IMR-90 (cell line): ENCODE data around the gene EMD. TPM values are rescaled to one million over a fixed set of nuclear protein-coding genes. Genes with fewer than 3 reads are reported as not detected.

Experiments
- ATAC-seq: fragments of 200-7000 bp; cut with Tn5 transposase; 2 replicates; pipeline ENCODE4 v1.9.1; 2020; ENCODE audit warnings: low read depth, mild to moderate bottlenecking, moderate library complexity
- BruUV-seq: library from RNA; stranded (reverse); fragments of 400-500 nt; replicated peaks from 2 replicates; lab custom pipeline; 2021; lab: Mats Ljungman, UMichigan
- CTCF ChIA-PET: fragments of 300-600 bp; formaldehyde crosslinking; extraction: SDS; loops from one replicate; lab custom pipeline; 2021; ENCODE audit warnings: antibody characterized with exemption; lab: Yijun Ruan, JAX
- POLR2A ChIA-PET: fragments of 300-600 bp; sonication (Branson Sonifier 250); formaldehyde crosslinking; loops from one replicate; lab custom pipeline; 2022; ENCODE audit warnings: antibody characterized with exemption; ENCODE audit not compliant: unreplicated experiment; lab: Charles Lee
- DNase-seq: peaks from one replicate; pipeline ENCODE4 v3.0.0; 2013
- H2AFZ ChIP-seq: replicated peaks from 2 replicates; pipeline ENCODE3; 2013; ENCODE audit warnings: low read length, mild to moderate bottlenecking; ENCODE audit not compliant: poor library complexity
- H2AK5ac ChIP-seq: 2 replicates; pipeline ENCODE4 v1.6.1; 2013; ENCODE audit warnings: low read depth, low read length, inconsistent platforms
- H2AK9ac ChIP-seq: replicated peaks from 2 replicates; pipeline ENCODE3; 2013; ENCODE audit warnings: mild to moderate bottlenecking, low read depth, low read length, moderate library complexity; ENCODE audit not compliant: poor library complexity
- H2BK120ac ChIP-seq: 2 replicates; pipeline ENCODE4 v1.6.1; 2013; ENCODE audit warnings: low read depth, low read length, inconsistent platforms
- H2BK15ac ChIP-seq: 3 replicates; pipeline ENCODE4 v1.6.1; 2013; ENCODE audit warnings: low read depth, low read length, inconsistent platforms
- H2BK20ac ChIP-seq: 2 replicates; pipeline ENCODE4 v1.6.1; 2013; ENCODE audit warnings: low read depth, mild to moderate bottlenecking, inconsistent platforms, low read length, moderate library complexity
- H2BK5ac ChIP-seq: 2 replicates; pipeline ENCODE4 v1.6.1; 2013; ENCODE audit warnings: mild to moderate bottlenecking, low read depth, low read length, inconsistent platforms; ENCODE audit not compliant: poor library complexity, severe bottlenecking
- H3K14ac ChIP-seq: replicated peaks from 2 replicates; pipeline ENCODE4 v1.6.1; 2013; ENCODE audit warnings: low read depth, low read length, inconsistent platforms
- H3K18ac ChIP-seq: 2 replicates; pipeline ENCODE4 v1.6.1; 2013; ENCODE audit warnings: low read depth, low read length, control low read depth
- H3K23ac ChIP-seq: 2 replicates; pipeline ENCODE4 v1.6.1; 2013; ENCODE audit warnings: low read depth, low read length, inconsistent platforms
- H3K27ac ChIP-seq: 2 replicates; pipeline ENCODE4 v1.5.1; 2013; ENCODE audit warnings: mild to moderate bottlenecking, control low read depth, low read length; ENCODE audit not compliant: insufficient read depth
- H3K27me3 ChIP-seq: 2 replicates; pipeline ENCODE4 v1.6.1; 2013; ENCODE audit warnings: low read length; ENCODE audit not compliant: control insufficient read depth, insufficient read depth
- H3K36me3 ChIP-seq: 2 replicates; pipeline ENCODE4 v1.6.1; 2013; ENCODE audit warnings: low read length, mixed read lengths; ENCODE audit not compliant: control insufficient read depth, insufficient read depth
- H3K4ac ChIP-seq: 2 replicates; pipeline ENCODE4 v1.6.1; 2013; ENCODE audit warnings: low read depth, low read length, inconsistent platforms
- H3K4me1 ChIP-seq: 2 replicates; pipeline ENCODE4 v1.6.1; 2013; ENCODE audit warnings: low read length, mixed read lengths; ENCODE audit not compliant: control insufficient read depth, insufficient read depth
- H3K4me2 ChIP-seq: 2 replicates; pipeline ENCODE4 v1.6.1; 2013; ENCODE audit warnings: low read depth, mild to moderate bottlenecking, control low read depth, low read length, moderate library complexity
- H3K4me3 ChIP-seq: 2 replicates; pipeline ENCODE4 v1.5.1; 2013; ENCODE audit warnings: low read depth, mild to moderate bottlenecking, control low read depth, low read length, moderate library complexity; ENCODE audit not compliant: insufficient read depth
- H3K56ac ChIP-seq: 2 replicates; pipeline ENCODE4 v1.6.1; 2013; ENCODE audit warnings: low read length, inconsistent platforms; ENCODE audit not compliant: insufficient read depth; ENCODE audit errors: extremely low read depth
- H3K79me1 ChIP-seq, 2 experiments: 2 replicates each; pipeline ENCODE4 v1.6.1; 2013; ENCODE audit warnings: low read length in 2 of 2, inconsistent platforms in 1 of 2, low read depth in 1 of 2
- H3K9ac ChIP-seq: 2 replicates; pipeline ENCODE4 v1.6.1; 2013; ENCODE audit warnings: low read depth, low read length, control low read depth
- H3K9me1 ChIP-seq: 2 replicates; pipeline ENCODE4 v1.6.1; 2013; ENCODE audit warnings: low read length, inconsistent platforms; ENCODE audit not compliant: insufficient read depth
- H3K9me3 ChIP-seq: 2 replicates; pipeline ENCODE4 v1.6.1; 2013; ENCODE audit warnings: low read length; ENCODE audit not compliant: control insufficient read depth, insufficient read depth
- H4K20me1 ChIP-seq: 2 replicates; pipeline ENCODE4 v1.6.1; 2013; ENCODE audit warnings: low read length, inconsistent platforms; ENCODE audit not compliant: insufficient read depth
- H4K5ac ChIP-seq: 2 replicates; pipeline ENCODE4 v1.6.1; 2013; ENCODE audit warnings: mild to moderate bottlenecking, low read depth, low read length, control low read depth
- H4K8ac ChIP-seq, 2 experiments: 2 replicates each; pipeline ENCODE4 v1.6.1; 2013; ENCODE audit warnings: low read depth in 2 of 2, low read length in 2 of 2, control low read depth in 1 of 2, inconsistent platforms in 1 of 2
- H4K91ac ChIP-seq: 2 replicates; pipeline ENCODE4 v1.6.1; 2013; ENCODE audit warnings: low read depth, low read length, inconsistent platforms; ENCODE audit not compliant: insufficient read depth
- BHLHE40 ChIP-seq: fragments of 150-350 bp; IDR thresholded peaks from 2 replicates; pipeline ENCODE4 v1.6.1; 2016; ENCODE audit warnings: mild to moderate bottlenecking, low read depth, low read length
- CEBPB ChIP-seq: IDR thresholded peaks from 2 replicates; pipeline ENCODE4 v1.6.1; 2012; ENCODE audit warnings: low read depth, low read length, improper control_type of control experiment
- CHD1 ChIP-seq: IDR thresholded peaks from 2 replicates; pipeline ENCODE4 v1.6.1; 2012; ENCODE audit warnings: low read depth, low read length, improper control_type of control experiment
- CTCF ChIP-seq: conservative IDR thresholded peaks from 2 replicates; pipeline ENCODE4 v1.5.1; 2012; ENCODE audit warnings: mild to moderate bottlenecking, low read depth, low read length, improper control_type of control experiment
- FOS ChIP-seq: fragments of 150-350 bp; IDR thresholded peaks from 2 replicates; pipeline ENCODE4 v1.6.1; 2016; ENCODE audit warnings: low read depth, low read length
- MAFK ChIP-seq: IDR thresholded peaks from 2 replicates; pipeline ENCODE4 v1.6.1; 2012; ENCODE audit warnings: low read depth, low read length, improper control_type of control experiment
- MAZ ChIP-seq: IDR thresholded peaks from 2 replicates; pipeline ENCODE4 v1.6.1; 2012; ENCODE audit warnings: low read depth, mild to moderate bottlenecking, low read length, improper control_type of control experiment, moderate library complexity, borderline replicate concordance
- MXI1 ChIP-seq: IDR thresholded peaks from 2 replicates; pipeline ENCODE4 v1.6.1; 2012; ENCODE audit warnings: low read depth, mild to moderate bottlenecking, low read length, moderate library complexity, borderline replicate concordance
- NFE2L2 ChIP-seq: fragments of 150-350 bp; IDR thresholded peaks from 2 replicates; pipeline ENCODE4 v1.6.1; 2016; ENCODE audit warnings: low read depth, mild to moderate bottlenecking, low read length
- POLR2A ChIP-seq: IDR thresholded peaks from 2 replicates; pipeline ENCODE4 v1.6.1; 2012; ENCODE audit warnings: mild to moderate bottlenecking, low read depth, low read length
- RAD21 ChIP-seq: IDR thresholded peaks from 2 replicates; pipeline ENCODE4 v1.6.1; 2012; ENCODE audit warnings: low read length, improper control_type of control experiment
- RCOR1 ChIP-seq: IDR thresholded peaks from 2 replicates; pipeline ENCODE4 v1.6.1; 2012; ENCODE audit warnings: mild to moderate bottlenecking, low read length, improper control_type of control experiment; ENCODE audit not compliant: insufficient replicate concordance
- RFX5 ChIP-seq: IDR thresholded peaks from 2 replicates; pipeline ENCODE4 v1.8.0; 2012; ENCODE audit warnings: low read depth, mild to moderate bottlenecking, low read length, moderate library complexity
- SMC3 ChIP-seq: fragments of 150-350 bp; IDR thresholded peaks from 2 replicates; pipeline ENCODE4 v1.6.1; 2016; ENCODE audit warnings: low read depth, mild to moderate bottlenecking, antibody characterized with exemption, low read length, moderate library complexity
- WGBS, 2 experiments: methylation state at CpG; one replicate each; pipeline versions ENCODE4 v1.1.5 to v1.1.7; 2013; ENCODE audit warnings: missing lambda C conversion rate in 2 of 2; ENCODE audit not compliant: insufficient read length in 1 of 2; ENCODE audit errors: extremely low coverage in 2 of 2; 5-methylcytosine and 5-hydroxymethylcytosine counted together
- dilution Hi-C: fragments of 300-500 bp; cut with HindIII; formaldehyde crosslinking; loops from one replicate; pipeline ENCODE4 v1.14.3; 2018; ENCODE audit warnings: low sequenced_read_pairs; ENCODE audit not compliant: unreplicated experiment
- in situ Hi-C: fragments of 300-500 bp; cut with MboI; formaldehyde crosslinking; loops from 3 replicates; pipeline ENCODE4 v1.14.3; 2019; ENCODE audit warnings: low sequenced_read_pairs, inconsistent platforms, mixed read lengths
- intact Hi-C: fragments of 100-400 bp; cut with micrococcal nuclease; formaldehyde crosslinking; loops from 2 replicates; pipeline ENCODE4 v1.10.0; 2022
- polyA plus RNA-seq, 3 experiments: library from polyadenylated mRNA; depleted of rRNA; stranded (reverse); fragments of >200 nt; gene quantifications; 2 replicates each; pipeline ENCODE4 v1.2.3, GENCODE V29; 2012; ENCODE audit warnings: low replicate concordance in 1 of 3
- total RNA-seq: library from RNA; depleted of rRNA; stranded (reverse); fragments of >200 nt; gene quantifications from 2 replicates; pipeline ENCODE4 v1.2.3, GENCODE V29; 2012
- TF ChIP-seq, protein P1 (sequence below): fragments of 150-350 bp; IDR thresholded peaks from 2 replicates; pipeline ENCODE4 v1.6.1; 2017; ENCODE audit warnings: mild to moderate bottlenecking, antibody characterized with exemption, low read length, low read depth
- TF ChIP-seq, protein P2 (sequence below): fragments of 150-350 bp; IDR thresholded peaks from 2 replicates; pipeline ENCODE4 v1.6.1; 2016; ENCODE audit warnings: low read depth, mild to moderate bottlenecking, low read length, moderate library complexity, borderline replicate concordance

The EMD gene
- total and polyA plus RNA-seq, 2 of the 4 experiments (the other 2 are of a cell fraction) = 9.9 to 80.6 TPM

DNA sequence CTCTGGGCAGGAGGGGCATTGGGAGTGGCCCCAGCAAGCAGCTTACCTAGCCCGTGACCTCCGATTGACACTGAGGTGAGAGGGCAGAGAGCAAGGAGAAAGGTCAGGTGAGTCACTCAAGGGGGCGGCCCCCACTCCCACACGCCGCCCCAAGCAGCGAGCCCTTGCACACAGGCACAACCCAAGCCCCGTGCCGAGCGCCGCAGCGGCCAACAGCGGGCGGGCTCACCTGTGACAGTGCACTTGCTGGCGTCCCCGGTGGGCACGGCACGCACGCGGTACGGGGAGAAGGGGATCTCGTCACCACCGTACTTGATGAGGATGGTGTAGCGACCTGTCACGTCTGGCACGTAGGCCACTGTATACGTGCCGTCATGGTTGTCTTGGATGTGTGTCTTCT, 21.9 kb upstream of the EMD start:
- WGBS, 2 experiments = 96% methylated on average over 24 of the region's 27 CpGs; no CpG with 5 or more reads in 1 of the 2 experiments

More for the DNA sequence above, 21.9 kb upstream of the EMD start:
- intact Hi-C loops (no loop called here), in situ Hi-C loops (no loop called here), dilution Hi-C loops (no loop called here)
- peaks cover 10 to 43% of the 10 kb centered on the region in 2 experiments; a peak in 2 of 4 replicates for H3K79me1 ChIP-seq
- no peak overlapping the region for H2BK120ac ChIP-seq
- H4K91ac ChIP-seq = no peak overlapping the region
- DNase-seq (no peak), ATAC-seq (no peak)
- no peak overlapping the region for H2AK9ac ChIP-seq
- ChIA-PET POLR2A (no interaction called here), CTCF (no interaction called here)
- H4K20me1 ChIP-seq = peaks cover 99% of the 10 kb centered on the region
- no peaks in the 10 kb centered on the region for H3K9me3 ChIP-seq
- no peak overlapping the region for H3K4me2 ChIP-seq
- no peak overlapping the region for H4K8ac ChIP-seq
- H3K9me1 ChIP-seq = no peaks in the 10 kb centered on the region
- no peak overlapping the region for H3K4me3 ChIP-seq
- peaks cover 96% of the 10 kb centered on the region for H3K36me3 ChIP-seq
- H3K4me1 ChIP-seq = no peaks in the 10 kb centered on the region
- no TSS peak for BruUV-seq
- H2AK5ac ChIP-seq = no peak overlapping the region
- no peak overlapping the region for H3K4ac ChIP-seq
- H2BK15ac ChIP-seq = no peak overlapping the region
- H2BK5ac ChIP-seq = no peak overlapping the region
- no peak overlapping the region for H3K18ac ChIP-seq
- TF ChIP-seq BHLHE40 = no peak
- no peak for TF ChIP-seq MAFK
- no peak for TF ChIP-seq MAZ
- TF ChIP-seq CEBPB = no peak
- no peak for TF ChIP-seq CTCF
- no peak for TF ChIP-seq RCOR1
- no peak for TF ChIP-seq RFX5
- TF ChIP-seq RAD21 = no peak
- TF ChIP-seq MXI1 = no peak
- TF ChIP-seq FOS = no peak
- no peak for TF ChIP-seq NFE2L2
- TF ChIP-seq, protein P1, sequence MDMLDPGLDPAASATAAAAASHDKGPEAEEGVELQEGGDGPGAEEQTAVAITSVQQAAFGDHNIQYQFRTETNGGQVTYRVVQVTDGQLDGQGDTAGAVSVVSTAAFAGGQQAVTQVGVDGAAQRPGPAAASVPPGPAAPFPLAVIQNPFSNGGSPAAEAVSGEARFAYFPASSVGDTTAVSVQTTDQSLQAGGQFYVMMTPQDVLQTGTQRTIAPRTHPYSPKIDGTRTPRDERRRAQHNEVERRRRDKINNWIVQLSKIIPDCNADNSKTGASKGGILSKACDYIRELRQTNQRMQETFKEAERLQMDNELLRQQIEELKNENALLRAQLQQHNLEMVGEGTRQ = no peak
- TF ChIP-seq, protein P2, sequence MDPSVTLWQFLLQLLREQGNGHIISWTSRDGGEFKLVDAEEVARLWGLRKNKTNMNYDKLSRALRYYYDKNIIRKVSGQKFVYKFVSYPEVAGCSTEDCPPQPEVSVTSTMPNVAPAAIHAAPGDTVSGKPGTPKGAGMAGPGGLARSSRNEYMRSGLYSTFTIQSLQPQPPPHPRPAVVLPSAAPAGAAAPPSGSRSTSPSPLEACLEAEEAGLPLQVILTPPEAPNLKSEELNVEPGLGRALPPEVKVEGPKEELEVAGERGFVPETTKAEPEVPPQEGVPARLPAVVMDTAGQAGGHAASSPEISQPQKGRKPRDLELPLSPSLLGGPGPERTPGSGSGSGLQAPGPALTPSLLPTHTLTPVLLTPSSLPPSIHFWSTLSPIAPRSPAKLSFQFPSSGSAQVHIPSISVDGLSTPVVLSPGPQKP = no peak
- TF ChIP-seq CHD1 = no peak
- TF ChIP-seq SMC3 = no peak
- no peak for TF ChIP-seq POLR2A
- no peak overlapping the region for H2BK20ac ChIP-seq
- H3K14ac ChIP-seq = no peak overlapping the region
- no peak overlapping the region for H3K27ac ChIP-seq
- no peak overlapping the region for H4K5ac ChIP-seq
- no peaks in the 10 kb centered on the region for H3K27me3 ChIP-seq
- no peak overlapping the region for H3K56ac ChIP-seq
- H2AFZ ChIP-seq = peak overlapping the region; percentile 67
- H3K23ac ChIP-seq = no peak overlapping the region
- no peak overlapping the region for H3K9ac ChIP-seq
